ENCODE measurements around the gene PCNX1. TPM values are rescaled to one million over a fixed set of nuclear protein-coding genes. Genes with fewer than 3 reads are reported as not detected.

The PCNX1 gene
- total and polyA plus RNA-seq, 2 of the 4 experiments (the other 2 are of a cell fraction): 15.0 to 43.7 TPM

DNA sequence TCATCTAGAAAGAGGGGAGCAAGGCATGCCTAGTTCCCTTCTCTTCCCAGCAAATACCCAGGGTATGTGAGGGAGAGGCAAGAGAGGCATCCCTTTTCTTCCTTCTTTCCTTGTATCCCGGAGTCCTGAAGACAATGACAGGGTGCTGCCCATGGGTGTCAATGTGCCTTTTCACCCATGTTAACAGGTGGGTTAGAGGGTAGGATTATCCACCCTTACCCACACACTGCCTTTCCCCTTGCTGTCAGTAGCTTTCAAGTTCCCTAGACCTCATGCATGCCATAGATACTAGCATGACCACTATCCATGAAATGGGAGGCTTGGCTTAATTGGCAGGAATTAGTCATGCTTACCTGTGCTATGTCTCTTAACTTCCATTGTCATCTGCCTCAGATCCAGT, 36.3 kb upstream of the PCNX1 start:
- intact Hi-C loops (cut with micrococcal nuclease) (no loop called here), in situ Hi-C loops (cut with MboI; ENCODE audit: low sequenced_read_pairs) (no loop called here), dilution Hi-C loops (cut with HindIII; ENCODE audit: low sequenced_read_pairs, unreplicated experiment) (no loop called here)
- Histone ChIP-seq H4K8ac (ENCODE audit: low read depth in 2 of 2, low read length in 2 of 2) (no peak overlapping the region), H3K9me3 (ENCODE audit: control insufficient read depth, insufficient read depth, low read length) (peaks cover 6% of the 10 kb centered on the region), H3K79me1 (ENCODE audit: low read depth in 1 of 2, low read length in 2 of 2) (no peaks in the 10 kb centered on the region), H3K27ac (ENCODE audit: insufficient read depth, low read length) (no peak overlapping the region), H2BK120ac (ENCODE audit: low read depth, low read length) (no peak overlapping the region), H2BK15ac (ENCODE audit: low read depth, low read length) (no peak overlapping the region), H2AK5ac (ENCODE audit: low read depth, low read length) (no peak overlapping the region), H3K4ac (ENCODE audit: low read depth, low read length) (no peak overlapping the region), H2BK20ac (ENCODE audit: low read depth, low read length) (no peak overlapping the region), H3K27me3 (ENCODE audit: control insufficient read depth, insufficient read depth, low read length) (no peaks in the 10 kb centered on the region), H3K36me3 (ENCODE audit: control insufficient read depth, insufficient read depth, low read length) (no peaks in the 10 kb centered on the region), H3K56ac (ENCODE audit: extremely low read depth, insufficient read depth, low read length) (no peak overlapping the region; the same call in 1 of the 2 replicates), H4K91ac (ENCODE audit: insufficient read depth, low read depth, low read length) (no peak overlapping the region), H3K9ac (ENCODE audit: low read depth, low read length) (no peak overlapping the region), H3K18ac (ENCODE audit: low read depth, low read length) (no peak overlapping the region), H4K20me1 (ENCODE audit: insufficient read depth, low read length) (no peaks in the 10 kb centered on the region), H3K23ac (ENCODE audit: low read depth, low read length) (no peak overlapping the region), H3K4me3 (ENCODE audit: insufficient read depth, low read depth, low read length) (no peak overlapping the region), H3K14ac (replicated peaks; ENCODE audit: low read depth, low read length) (no peak overlapping the region), H2AFZ (replicated peaks; ENCODE audit: low read length, poor library complexity) (no peak overlapping the region), H4K5ac (ENCODE audit: low read depth, low read length) (no peak overlapping the region), H3K4me1 (ENCODE audit: control insufficient read depth, insufficient read depth, low read length) (no peaks in the 10 kb centered on the region), H2AK9ac (replicated peaks; ENCODE audit: low read depth, low read length, poor library complexity) (no peak overlapping the region), H2BK5ac (ENCODE audit: low read depth, low read length, poor library complexity, severe bottlenecking) (no peak overlapping the region), H3K4me2 (ENCODE audit: low read depth, low read length) (no peak overlapping the region), H3K9me1 (ENCODE audit: insufficient read depth, low read length) (no peaks in the 10 kb centered on the region)
- POLR2A ChIA-PET (ENCODE audit: unreplicated experiment): no interaction called here
- WGBS, 2 experiments (ENCODE audit: extremely low coverage in 2 of 2, insufficient read length in 1 of 2): no CpG with 5 or more reads among the region's 1 CpG
- TF ChIP-seq MXI1 (IDR thresholded peaks at IDR 0.05; ENCODE audit: borderline replicate concordance, low read depth, low read length): no peak
- no peak for TF ChIP-seq CEBPB (IDR thresholded peaks at IDR 0.05; ENCODE audit: low read depth, low read length)
- no peak for TF ChIP-seq FOS (IDR thresholded peaks at IDR 0.05; ENCODE audit: low read depth, low read length)
- no peak for TF ChIP-seq MAZ (IDR thresholded peaks at IDR 0.05; ENCODE audit: borderline replicate concordance, low read depth, low read length)
- ATAC-seq (ENCODE audit: low read depth): no peak
- no peak for DNase-seq
- BruUV-seq (replicated peaks): no TSS peak
- CTCF ChIA-PET: no interaction called here
